Neural progenitor cell (in vitro differentiated cells): ENCODE data around the gene GABBR2. TPM values are rescaled to one million over a fixed set of nuclear protein-coding genes. Genes with fewer than 3 reads are reported as not detected.
A peak's percentile ranks its signal among the peaks of the same experiment; 100 is the strongest.

ENCODE experiments used
- DNase-seq: peaks from one replicate; pipeline ENCODE4 v3.0.0-alpha.2; 2016; ENCODE audit warnings: low spot score
- H2AFZ ChIP-seq: fragments of 200-600 bp; sonication (generic); replicated peaks from 2 replicates; pipeline ENCODE4 v1.6.1; 2016; ENCODE audit warnings: antibody characterized with exemption
- H3F3A ChIP-seq: fragments of 200-600 bp; sonication (generic); 2 replicates; pipeline ENCODE4 v1.6.1; 2016; ENCODE audit warnings: antibody characterized with exemption, low read depth
- H3K27ac ChIP-seq: fragments of 200-600 bp; sonication (generic); 2 replicates; pipeline ENCODE4 v1.5.1; 2016; ENCODE audit warnings: mild to moderate bottlenecking
- H3K27me3 ChIP-seq: fragments of 200-600 bp; sonication (generic); 2 replicates; pipeline ENCODE4 v1.6.1; 2016; ENCODE audit warnings: mild to moderate bottlenecking, moderate library complexity
- H3K36me3 ChIP-seq: fragments of 200-600 bp; sonication (generic); 2 replicates; pipeline ENCODE4 v1.5.1; 2016
- H3K4me1 ChIP-seq: fragments of 200-600 bp; sonication (generic); 2 replicates; pipeline ENCODE4 v1.6.1; 2016; ENCODE audit warnings: mixed run types
- H3K4me2 ChIP-seq: fragments of 200-600 bp; sonication (generic); 2 replicates; pipeline ENCODE4 v1.6.1; 2016
- H3K4me3 ChIP-seq: fragments of 200-600 bp; sonication (generic); 2 replicates; pipeline ENCODE4 v1.5.1; 2016
- H3K79me2 ChIP-seq: fragments of 200-600 bp; sonication (generic); 2 replicates; pipeline ENCODE4 v1.6.1; 2016; ENCODE audit warnings: low read depth
- H3K9ac ChIP-seq: fragments of 200-600 bp; sonication (generic); 2 replicates; pipeline ENCODE4 v1.6.1; 2016
- H3K9me3 ChIP-seq: fragments of 200-600 bp; sonication (generic); 2 replicates; pipeline ENCODE4 v1.5.1; 2016; ENCODE audit warnings: low read depth
- H4K20me1 ChIP-seq: fragments of 200-600 bp; sonication (generic); 2 replicates; pipeline ENCODE4 v1.6.1; 2016; ENCODE audit warnings: low read depth
- H3K27ac Mint-ChIP-seq: 3 replicates; pipeline ENCODE4 v1.8.0; 2021; ENCODE audit warnings: mixed read lengths
- H3K27me3 Mint-ChIP-seq: 2 replicates; pipeline ENCODE4 v1.8.0; 2022; ENCODE audit warnings: low read depth, mild to moderate bottlenecking, inconsistent platforms, moderate library complexity, mixed read lengths; ENCODE audit not compliant: insufficient read depth
- H3K36me3 Mint-ChIP-seq: 3 replicates; pipeline ENCODE4 v1.8.0; 2021; ENCODE audit warnings: mixed read lengths
- H3K4me1 Mint-ChIP-seq: 3 replicates; pipeline ENCODE4 v1.8.0; 2021; ENCODE audit warnings: mixed read lengths
- H3K4me3 Mint-ChIP-seq: 3 replicates; pipeline ENCODE4 v1.8.0; 2021; ENCODE audit warnings: mild to moderate bottlenecking, moderate library complexity, mixed read lengths
- H3K9me3 Mint-ChIP-seq: 3 replicates; pipeline ENCODE4 v1.8.0; 2020; ENCODE audit warnings: mixed read lengths
- EZH2 ChIP-seq: fragments of 200-600 bp; sonication (generic); IDR thresholded peaks from 2 replicates; pipeline ENCODE4 v1.6.1; 2017; ENCODE audit warnings: antibody characterized with exemption, mild to moderate bottlenecking, moderate library complexity
- EZH2phosphoT487 ChIP-seq: fragments of 200-600 bp; sonication (generic); IDR thresholded peaks from 2 replicates; pipeline ENCODE4 v1.6.1; 2017; ENCODE audit warnings: antibody characterized with exemption
- total RNA-seq: library from RNA; depleted of rRNA; stranded (reverse); fragments of >200 nt; gene quantifications from 2 replicates; pipeline ENCODE4 v1.2.3, GENCODE V29; 2015; ENCODE audit warnings: low replicate concordance
- TF ChIP-seq, protein P1 (sequence below): fragments of 200-600 bp; sonication (generic); IDR thresholded peaks from 2 replicates; pipeline ENCODE4 v1.5.1; 2017; ENCODE audit warnings: antibody characterized with exemption, mild to moderate bottlenecking

The GABBR2 gene
- total RNA-seq, 1 donor from 2014 or later: not detected

DNA sequence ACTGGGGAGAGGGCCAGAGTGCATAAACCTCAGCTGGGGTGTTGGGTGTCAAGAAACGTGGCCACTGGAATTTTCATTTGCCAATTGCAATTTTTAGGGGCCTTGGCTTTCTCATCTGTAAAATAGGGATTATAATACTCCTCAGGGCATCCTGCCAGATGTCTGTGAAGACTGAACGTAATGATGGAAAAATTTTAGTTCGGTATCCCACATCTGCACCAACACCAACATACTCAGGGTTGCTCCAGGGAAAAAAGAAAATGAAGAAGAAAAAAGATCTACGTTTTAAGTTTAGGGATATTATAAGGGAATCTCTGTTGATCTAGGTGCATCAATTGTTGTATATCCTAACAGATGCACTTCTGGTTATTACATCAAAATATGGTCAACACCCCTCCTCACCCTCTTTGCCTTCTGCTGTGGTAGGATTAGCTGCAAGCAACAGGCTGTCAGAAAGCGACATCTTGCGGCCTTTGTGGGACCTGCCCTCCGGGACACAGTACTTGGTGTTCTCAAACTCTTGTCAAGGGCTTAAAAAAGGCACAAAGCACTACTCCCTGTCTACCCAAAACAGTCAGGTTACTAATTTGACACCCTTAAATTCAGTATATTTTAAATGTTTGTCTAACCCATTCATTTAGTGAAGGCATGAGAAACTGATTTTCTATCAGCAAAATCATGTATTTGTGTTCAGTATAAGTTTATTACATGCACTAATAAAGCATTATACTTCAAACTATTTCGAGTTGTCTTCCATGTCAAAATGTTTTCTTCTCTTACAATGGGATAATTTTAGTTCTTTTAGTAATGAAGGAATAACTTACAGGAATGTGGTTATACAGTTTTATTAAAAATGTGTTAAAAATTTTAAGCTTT is 445.0 kb downstream of the GABBR2 start:
- peaks cover 8% of the 10 kb centered on the region for H3K4me1 Mint-ChIP-seq

DNA sequence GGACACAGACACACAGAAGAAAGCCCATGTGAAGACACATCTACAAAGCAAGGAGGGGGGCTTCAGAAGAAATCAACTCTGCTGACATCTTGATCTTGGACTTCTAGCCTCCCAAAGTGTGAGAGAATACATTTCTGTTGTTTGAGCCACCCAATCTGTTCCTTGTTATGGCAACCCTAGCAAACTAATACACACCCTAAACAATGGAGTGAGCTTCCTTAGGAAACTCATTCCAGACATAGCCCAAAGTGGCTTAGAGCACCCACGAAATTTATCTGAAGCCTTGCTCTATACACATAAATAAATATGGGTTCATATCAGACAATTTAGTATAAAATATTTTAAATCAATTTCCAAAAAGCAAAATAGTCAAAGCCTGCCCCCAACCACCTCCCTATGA is 445.7 kb downstream of the GABBR2 start:
- H3K27ac ChIP-seq: no peak overlapping the region
- Mint-ChIP-seq H3K4me3 (no peak overlapping the region), H3K4me1 (peaks cover 5% of the 10 kb centered on the region), H3K9me3 (no peaks in the 10 kb centered on the region), H3K27ac (no peak overlapping the region), H3K27me3 (no peaks in the 10 kb centered on the region), H3K36me3 (no peaks in the 10 kb centered on the region)
- no peak for DNase-seq
- no peak overlapping the region for H3K4me2 ChIP-seq
- no peak for TF ChIP-seq EZH2phosphoT487
- TF ChIP-seq EZH2: no peak
- TF ChIP-seq, protein P1, sequence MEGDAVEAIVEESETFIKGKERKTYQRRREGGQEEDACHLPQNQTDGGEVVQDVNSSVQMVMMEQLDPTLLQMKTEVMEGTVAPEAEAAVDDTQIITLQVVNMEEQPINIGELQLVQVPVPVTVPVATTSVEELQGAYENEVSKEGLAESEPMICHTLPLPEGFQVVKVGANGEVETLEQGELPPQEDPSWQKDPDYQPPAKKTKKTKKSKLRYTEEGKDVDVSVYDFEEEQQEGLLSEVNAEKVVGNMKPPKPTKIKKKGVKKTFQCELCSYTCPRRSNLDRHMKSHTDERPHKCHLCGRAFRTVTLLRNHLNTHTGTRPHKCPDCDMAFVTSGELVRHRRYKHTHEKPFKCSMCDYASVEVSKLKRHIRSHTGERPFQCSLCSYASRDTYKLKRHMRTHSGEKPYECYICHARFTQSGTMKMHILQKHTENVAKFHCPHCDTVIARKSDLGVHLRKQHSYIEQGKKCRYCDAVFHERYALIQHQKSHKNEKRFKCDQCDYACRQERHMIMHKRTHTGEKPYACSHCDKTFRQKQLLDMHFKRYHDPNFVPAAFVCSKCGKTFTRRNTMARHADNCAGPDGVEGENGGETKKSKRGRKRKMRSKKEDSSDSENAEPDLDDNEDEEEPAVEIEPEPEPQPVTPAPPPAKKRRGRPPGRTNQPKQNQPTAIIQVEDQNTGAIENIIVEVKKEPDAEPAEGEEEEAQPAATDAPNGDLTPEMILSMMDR: no peak
- no peaks in the 10 kb centered on the region for H3K36me3 ChIP-seq
- no peak overlapping the region for H3K4me3 ChIP-seq
- peaks cover 3% of the 10 kb centered on the region for H3F3A ChIP-seq
- H4K20me1 ChIP-seq: no peaks in the 10 kb centered on the region
- no peak overlapping the region for H3K9ac ChIP-seq
- H3K9me3 ChIP-seq: no peaks in the 10 kb centered on the region
- no peak overlapping the region for H2AFZ ChIP-seq
- H3K27me3 ChIP-seq: no peaks in the 10 kb centered on the region
- peaks cover 7% of the 10 kb centered on the region for H3K4me1 ChIP-seq
- H3K79me2 ChIP-seq: no peaks in the 10 kb centered on the region

More for the DNA sequence above, 445.0 kb downstream of the GABBR2 start:
- Histone ChIP-seq H3K9ac (no peak overlapping the region), H3K4me2 (no peak overlapping the region), H3K79me2 (no peaks in the 10 kb centered on the region), H3K36me3 (no peaks in the 10 kb centered on the region), H3K4me1 (peaks cover 8% of the 10 kb centered on the region), H3K27ac (no peak overlapping the region), H2AFZ (no peak overlapping the region), H3K9me3 (no peaks in the 10 kb centered on the region), H3K27me3 (no peaks in the 10 kb centered on the region), H3K4me3 (no peak overlapping the region), H3F3A (peaks cover 3% of the 10 kb centered on the region), H4K20me1 (no peaks in the 10 kb centered on the region)
- no peak overlapping the region for H3K4me3 Mint-ChIP-seq
- no peaks in the 10 kb centered on the region for H3K36me3 Mint-ChIP-seq
- TF ChIP-seq EZH2phosphoT487 (no peak), EZH2 (no peak)
- TF ChIP-seq, protein P1: peak; percentile 95
- no peaks in the 10 kb centered on the region for H3K27me3 Mint-ChIP-seq
- DNase-seq: peak; percentile 88
- no peaks in the 10 kb centered on the region for H3K9me3 Mint-ChIP-seq
- no peak overlapping the region for H3K27ac Mint-ChIP-seq

DNA sequence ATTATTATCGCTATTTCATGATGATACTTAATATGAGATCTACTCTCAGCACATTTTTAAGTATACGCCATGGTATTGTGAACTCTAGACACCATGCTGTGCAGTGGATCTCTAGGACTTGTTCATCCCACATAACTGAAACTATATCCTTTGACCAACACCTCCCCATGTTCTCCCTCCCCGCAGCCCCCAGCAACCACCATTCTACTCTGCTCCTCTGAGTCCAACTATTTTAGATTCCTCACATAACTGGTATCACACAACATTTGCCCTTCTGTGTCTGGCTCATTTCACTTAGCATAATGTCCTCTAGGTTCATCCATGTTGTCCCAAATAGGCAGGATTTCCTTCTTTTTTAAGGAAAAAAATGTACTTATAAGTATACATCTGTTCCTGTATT is 446.7 kb downstream of the GABBR2 start:
- no peak overlapping the region for H3K4me2 ChIP-seq
- no peaks in the 10 kb centered on the region for H3K79me2 ChIP-seq
- no peak overlapping the region for H3K9ac ChIP-seq
- no peaks in the 10 kb centered on the region for H3K9me3 Mint-ChIP-seq
- H3K4me1 ChIP-seq: peaks cover 8% of the 10 kb centered on the region
- peaks cover under 1% of the 10 kb centered on the region for H3K4me1 Mint-ChIP-seq
- H2AFZ ChIP-seq: no peak overlapping the region
- no peaks in the 10 kb centered on the region for H4K20me1 ChIP-seq
- no peaks in the 10 kb centered on the region for H3K27me3 Mint-ChIP-seq
- no peak for DNase-seq
- H3F3A ChIP-seq: peaks cover 5% of the 10 kb centered on the region
- H3K9me3 ChIP-seq: no peaks in the 10 kb centered on the region
- no peaks in the 10 kb centered on the region for H3K27me3 ChIP-seq
- H3K4me3 ChIP-seq: no peak overlapping the region
- TF ChIP-seq, protein P1: no peak
- TF ChIP-seq EZH2: no peak
- TF ChIP-seq EZH2phosphoT487: no peak
- no peak overlapping the region for H3K4me3 Mint-ChIP-seq
- H3K27ac ChIP-seq: no peak overlapping the region
- H3K27ac Mint-ChIP-seq: no peak overlapping the region
- H3K36me3 ChIP-seq: no peaks in the 10 kb centered on the region
- H3K36me3 Mint-ChIP-seq: no peaks in the 10 kb centered on the region
